Thyroid gland (tissue), 4 donors: Measurements from ENCODE around the gene OVCA2.

Experiments
- POLR2A ChIP-seq, 2 donors: fragments of 450-650 bp; IDR thresholded peaks; one replicate each; pipeline ENCODE4 v1.6.1; 2017; ENCODE audit warnings: antibody characterized with exemption in 2 of 2, mild to moderate bottlenecking in 2 of 2, moderate library complexity in 1 of 2
- TF ChIP-seq, protein P1 (sequence below), 6 experiments: fragments of 200-600 bp in 3 of 6; fragments of 450-650 bp in 3 of 6; sonication (generic) in 3 of 6; IDR thresholded peaks; one replicate each; pipeline ENCODE4 v1.5.1; 2016 to 2019; ENCODE audit warnings: antibody characterized with exemption in 6 of 6, mild to moderate bottlenecking in 2 of 6, inconsistent platforms in 1 of 6, moderate library complexity in 1 of 6

DNA sequence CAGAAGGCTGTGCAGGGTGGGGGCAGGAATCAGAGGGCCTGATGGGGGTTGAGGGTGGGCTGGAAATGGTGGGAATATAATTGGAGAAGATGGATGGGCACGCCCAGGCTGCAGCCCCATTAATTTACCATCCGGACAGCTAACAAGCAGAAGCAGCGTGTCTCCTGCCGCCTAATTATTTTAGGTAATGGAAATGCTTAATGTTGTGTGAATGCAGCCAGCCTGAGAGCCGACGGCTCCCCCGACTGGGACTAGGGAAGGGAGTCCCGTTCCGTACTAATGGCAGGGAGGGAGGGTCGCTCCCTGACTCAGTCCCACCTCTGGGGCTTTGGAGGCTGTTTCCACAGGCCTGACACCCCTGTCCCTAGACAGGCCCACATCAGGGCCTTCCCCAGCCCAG is 4.7 kb upstream of the OVCA2 start:
- TF ChIP-seq, protein P1, sequence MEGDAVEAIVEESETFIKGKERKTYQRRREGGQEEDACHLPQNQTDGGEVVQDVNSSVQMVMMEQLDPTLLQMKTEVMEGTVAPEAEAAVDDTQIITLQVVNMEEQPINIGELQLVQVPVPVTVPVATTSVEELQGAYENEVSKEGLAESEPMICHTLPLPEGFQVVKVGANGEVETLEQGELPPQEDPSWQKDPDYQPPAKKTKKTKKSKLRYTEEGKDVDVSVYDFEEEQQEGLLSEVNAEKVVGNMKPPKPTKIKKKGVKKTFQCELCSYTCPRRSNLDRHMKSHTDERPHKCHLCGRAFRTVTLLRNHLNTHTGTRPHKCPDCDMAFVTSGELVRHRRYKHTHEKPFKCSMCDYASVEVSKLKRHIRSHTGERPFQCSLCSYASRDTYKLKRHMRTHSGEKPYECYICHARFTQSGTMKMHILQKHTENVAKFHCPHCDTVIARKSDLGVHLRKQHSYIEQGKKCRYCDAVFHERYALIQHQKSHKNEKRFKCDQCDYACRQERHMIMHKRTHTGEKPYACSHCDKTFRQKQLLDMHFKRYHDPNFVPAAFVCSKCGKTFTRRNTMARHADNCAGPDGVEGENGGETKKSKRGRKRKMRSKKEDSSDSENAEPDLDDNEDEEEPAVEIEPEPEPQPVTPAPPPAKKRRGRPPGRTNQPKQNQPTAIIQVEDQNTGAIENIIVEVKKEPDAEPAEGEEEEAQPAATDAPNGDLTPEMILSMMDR (IDR thresholded peaks at IDR 0.05), result no peak
- no peak for TF ChIP-seq POLR2A (IDR thresholded peaks at IDR 0.05)
